ENCODE measurements around the gene DEUP1. TPM values are rescaled to one million over a fixed set of nuclear protein-coding genes. Genes with fewer than 3 reads are reported as not detected.
"Not testable (repeated sequence)": the region's sequence is repeated elsewhere in the genome, so short reads cannot be mapped to it uniquely, and the experiment has no call there.

The DEUP1 gene
- total and polyA plus RNA-seq, 9 of the 15 experiments (the other 6 are each of a cell fraction or from before 2014, with no cell fraction given), result 1.4 to 10.9 (median 9.3) TPM

- H3K9me1 ChIP-seq (ENCODE audit: control insufficient read depth, insufficient read depth, low read length); H3K36me3 ChIP-seq (ENCODE audit: control insufficient read depth, insufficient read depth, low read length); in situ Hi-C loops (cut with MboI); DNase-seq (ENCODE audit: extremely low read depth in 1 of 4, low spot score in 3 of 4); BruUV-seq (replicated peaks); ATAC-seq; H2AFZ ChIP-seq (ENCODE audit: low read depth, low read length); CTCF ChIA-PET (ENCODE audit: low intra/inter-chr PET ratio); H4K20me1 ChIP-seq (replicated peaks; ENCODE audit: control insufficient read depth, insufficient read depth, low read length); H3K9ac ChIP-seq (ENCODE audit: insufficient read depth in 1 of 2, low read depth in 2 of 2, low read length in 2 of 2); H3K79me2 ChIP-seq (ENCODE audit: control insufficient read depth, insufficient read depth, low read length); H3K27me3 ChIP-seq (ENCODE audit: control insufficient read depth in 2 of 2, insufficient read depth in 2 of 2, low read length in 2 of 2); H3K4me2 ChIP-seq (ENCODE audit: insufficient read depth, low read length); FAIRE-seq; H3K4me1 ChIP-seq (replicated peaks in 1 of 2; ENCODE audit: control insufficient read depth in 2 of 2, insufficient read depth in 2 of 2, low read length in 2 of 2); H3K9me3 ChIP-seq (replicated peaks; ENCODE audit: control insufficient read depth, insufficient read depth, low read depth, low read length); H3K4me3 ChIP-seq; H3K27ac ChIP-seq (ENCODE audit: extremely low read depth, low read depth, low read length); intact Hi-C loops (cut with micrococcal nuclease); POLR2A ChIA-PET: not testable (repeated sequence)
- WGBS (ENCODE audit: insufficient coverage, low coverage, missing lambda C conversion rate), result 0% methylated on average over 1 of the region's 1 CpG
- peak; percentile 33; the same call in 1 of the 2 replicates for TF ChIP-seq ZNF431 (CRISPR knock-in tag; IDR thresholded peaks at IDR 0.05)
- TF ChIP-seq ZNF707 (CRISPR knock-in tag; conservative IDR thresholded peaks at IDR 0.05), result peak; percentile 97
- peak; percentile 35 for TF ChIP-seq ZNF280A (IDR thresholded peaks at IDR 0.05; ENCODE audit: low read depth, partially characterized antibody)
Measured at GRCh38 chr11:93314399-93314798, 16.1 kb upstream of the DEUP1 start.

GRCh38 chr11:93319224-93319839 lies 11.2 kb upstream of the DEUP1 start:
- H3K9ac ChIP-seq (ENCODE audit: insufficient read depth in 1 of 2, low read depth in 2 of 2, low read length in 2 of 2), result no peak overlapping the region
- H3K36me3 ChIP-seq (ENCODE audit: control insufficient read depth, insufficient read depth, low read length), result no peaks in the 10 kb centered on the region
- no peak for DNase-seq (ENCODE audit: extremely low read depth in 1 of 4, low spot score in 3 of 4)
- no peaks in the 10 kb centered on the region for H3K9me3 ChIP-seq (replicated peaks; ENCODE audit: control insufficient read depth, insufficient read depth, low read depth, low read length)
- in situ Hi-C loops (cut with MboI) (no loop called here), intact Hi-C loops (cut with micrococcal nuclease) (no loop called here)
- H3K4me1 ChIP-seq (replicated peaks in 1 of 2; ENCODE audit: control insufficient read depth in 2 of 2, insufficient read depth in 2 of 2, low read length in 2 of 2), result no peaks in the 10 kb centered on the region
- ATAC-seq, result no peak
- BruUV-seq (replicated peaks), result no TSS peak
- no peaks in the 10 kb centered on the region for H3K79me2 ChIP-seq (ENCODE audit: control insufficient read depth, insufficient read depth, low read length)
- WGBS (ENCODE audit: insufficient coverage, low coverage, missing lambda C conversion rate), result 3% methylated on average over 2 of the region's 2 CpGs
- no peak overlapping the region for H3K4me3 ChIP-seq
- CTCF ChIA-PET (ENCODE audit: low intra/inter-chr PET ratio), result no interaction called here
- no peaks in the 10 kb centered on the region for H3K27me3 ChIP-seq (ENCODE audit: control insufficient read depth in 2 of 2, insufficient read depth in 2 of 2, low read length in 2 of 2)
- no peaks in the 10 kb centered on the region for H3K9me1 ChIP-seq (ENCODE audit: control insufficient read depth, insufficient read depth, low read length)
- H3K4me2 ChIP-seq (ENCODE audit: insufficient read depth, low read length), result no peak overlapping the region
- FAIRE-seq, result no peak
- no peak overlapping the region for H2AFZ ChIP-seq (ENCODE audit: low read depth, low read length)
- POLR2A ChIA-PET, result interaction anchor here (1.6 kb wide), 1 partner anchor 10 kb away, joined by 3 read pairs; no protein-coding TSS in a partner anchor
- no peak overlapping the region for H3K27ac ChIP-seq (ENCODE audit: extremely low read depth, low read depth, low read length)
- H4K20me1 ChIP-seq (replicated peaks; ENCODE audit: control insufficient read depth, insufficient read depth, low read length), result no peaks in the 10 kb centered on the region
- TF ChIP-seq CBX3 (IDR thresholded peaks at IDR 0.05; ENCODE audit: borderline replicate concordance in 1 of 2, low read length in 2 of 2) (peak in 1 of 2 experiments; percentile 66; a peak in 1 of 3 replicates), BCLAF1 (IDR thresholded peaks at IDR 0.05; ENCODE audit: borderline replicate concordance in 1 of 2, control insufficient read depth in 1 of 2, low read depth in 2 of 2, low read length in 1 of 2) (no peak), BMI1 (IDR thresholded peaks at IDR 0.05; ENCODE audit: low read length) (no peak), MTA1 (IDR thresholded peaks at IDR 0.05; ENCODE audit: borderline replicate concordance) (no peak), USF1 (CRISPR knock-in tag; IDR thresholded peaks at IDR 0.05) (no peak), ETV5 (CRISPR knock-in tag; IDR thresholded peaks at IDR 0.05; ENCODE audit: low read depth) (no peak), CHCHD3 (CRISPR knock-in tag; IDR thresholded peaks at IDR 0.05) (no peak)
